ENCODE data around the gene AASDH. TPM values are rescaled to one million over a fixed set of nuclear protein-coding genes. Genes with fewer than 3 reads are reported as not detected.
"Not testable (repeated sequence)": the region's sequence is repeated elsewhere in the genome, so short reads cannot be mapped to it uniquely, and the experiment has no call there.

AASDH gene
- total RNA-seq, 4 donors from 2014 or later, result 15.0 to 23.8 (median 19.4) TPM

DNA sequence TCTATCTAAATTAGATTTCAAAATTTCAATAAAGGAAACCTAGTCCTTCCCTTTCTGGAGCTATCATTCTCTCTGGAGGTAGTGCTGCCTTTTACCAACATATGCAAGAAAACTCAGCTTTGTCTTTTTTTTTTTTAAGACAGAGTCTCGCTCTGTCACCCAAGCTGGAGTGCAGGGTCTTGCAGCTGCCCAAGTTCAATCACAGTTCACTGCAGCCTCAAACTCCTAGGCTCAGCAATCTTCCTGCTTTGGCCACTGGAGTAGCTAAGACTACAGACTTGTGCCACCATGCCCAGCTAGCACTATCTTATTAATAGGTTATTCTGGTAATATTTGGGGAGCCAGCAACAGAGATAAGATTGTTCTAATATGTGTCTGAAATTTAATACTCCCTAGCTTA is 12.3 kb downstream of the AASDH start:
- Histone ChIP-seq H3K27me3 (no peaks in the 10 kb centered on the region), H3K27ac (no peak overlapping the region), H3K4me3 (replicated peaks in 1 of 3) (no peak overlapping the region), H3K9me3 (no peaks in the 10 kb centered on the region), H3K36me3 (peaks cover 0 to 9% of the 10 kb centered on the region in 2 donors), H3K4me1 (no peaks in the 10 kb centered on the region)
- no peak for DNase-seq
- 88 to 97% methylated on average over 1 of the region's 1 CpG for WGBS, 2 donors
- intact Hi-C loops (cut with DNase I), result no loop called here
- TF ChIP-seq POLR2A (IDR thresholded peaks at IDR 0.05) (no peak), CTCF (IDR thresholded peaks at IDR 0.05) (no peak)

GRCh38 chr4:56372774-56373173 is 14.5 kb downstream of the AASDH start:
- no peaks in the 10 kb centered on the region for H3K9me3 ChIP-seq
- H3K36me3 ChIP-seq, result peaks cover 0 to 9% of the 10 kb centered on the region in 2 donors
- H3K4me1 ChIP-seq, result no peaks in the 10 kb centered on the region
- no peak overlapping the region for H3K4me3 ChIP-seq (replicated peaks in 1 of 3)
- no peaks in the 10 kb centered on the region for H3K27me3 ChIP-seq
- WGBS, 2 donors, result 0 to 2% methylated on average over 1 of the region's 1 CpG
- intact Hi-C loops (cut with DNase I), result no loop called here
- DNase-seq, result no peak
- H3K27ac ChIP-seq, result no peak overlapping the region
- TF ChIP-seq POLR2A (IDR thresholded peaks at IDR 0.05), result no peak
- TF ChIP-seq CTCF (IDR thresholded peaks at IDR 0.05), result no peak

DNA sequence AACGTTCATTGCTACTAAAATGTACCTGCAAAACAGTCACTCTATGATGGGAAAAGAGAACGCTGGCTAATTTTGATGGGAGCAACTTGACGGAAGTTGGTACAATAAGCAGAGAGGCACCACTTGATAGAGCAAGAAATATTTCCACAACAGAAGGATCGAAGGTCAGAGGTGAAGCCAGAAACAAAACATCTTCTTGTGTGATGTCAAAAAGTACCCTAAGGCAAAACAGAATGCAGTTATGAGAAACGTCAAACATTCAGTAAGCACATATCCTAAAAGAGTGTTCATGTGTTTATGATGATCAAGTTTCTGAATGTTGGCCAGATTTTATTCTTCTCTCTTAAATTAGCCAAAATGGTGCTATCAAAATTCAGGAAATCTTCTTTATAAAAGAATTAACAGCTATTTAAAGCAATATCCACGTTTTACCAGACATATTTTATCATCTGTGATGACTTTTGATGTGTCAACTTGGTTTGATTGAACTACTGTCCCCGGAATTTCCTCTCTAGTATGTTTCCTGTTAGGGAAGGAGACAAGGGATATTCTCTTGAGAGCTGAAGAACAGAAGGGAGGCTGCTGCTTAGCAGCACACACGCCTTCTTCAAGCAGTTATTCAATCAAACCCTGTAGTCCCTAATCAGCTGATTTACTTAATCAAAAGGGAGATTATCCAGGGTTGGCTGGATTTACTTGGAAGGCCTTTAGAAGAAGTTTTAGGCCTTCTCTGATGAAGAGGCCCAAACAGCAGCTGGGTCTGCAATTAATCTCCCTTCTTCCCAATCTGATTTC is 15.7 kb downstream of the AASDH start:
- H3K9me3 ChIP-seq, result no peaks in the 10 kb centered on the region
- intact Hi-C loops (cut with DNase I), result no loop called here
- H3K36me3 ChIP-seq, result peaks cover 0 to 9% of the 10 kb centered on the region in 2 donors
- WGBS, 2 donors, result 69 to 73% methylated on average over 8 of the region's 8 CpGs
- no peak for TF ChIP-seq CTCF (IDR thresholded peaks at IDR 0.05)
- no peak for TF ChIP-seq POLR2A (IDR thresholded peaks at IDR 0.05)
- DNase-seq, result no peak
- H3K4me3 ChIP-seq (replicated peaks in 1 of 3), result no peak overlapping the region
- H3K4me1 ChIP-seq, result no peaks in the 10 kb centered on the region
- no peak overlapping the region for H3K27ac ChIP-seq
- H3K27me3 ChIP-seq, result no peaks in the 10 kb centered on the region

DNA sequence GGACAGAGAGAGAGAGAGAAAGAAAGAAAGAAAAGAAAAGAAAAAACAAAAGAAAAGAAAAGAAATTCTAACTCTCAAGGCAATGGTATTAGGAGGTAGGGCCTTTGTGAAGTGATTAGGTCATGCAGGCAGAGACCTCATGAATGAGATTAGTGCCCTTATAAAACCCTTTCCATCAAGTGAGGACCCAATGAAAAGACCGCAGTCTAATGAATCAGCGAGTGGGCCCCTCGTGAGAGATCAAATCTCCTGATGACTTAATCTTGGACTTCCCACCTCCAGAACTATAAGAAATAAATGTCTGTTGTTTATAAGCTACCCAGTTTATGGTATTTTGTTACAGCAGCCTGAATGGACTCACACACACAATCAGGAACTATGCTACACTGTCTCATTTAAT is 16.9 kb downstream of the AASDH start:
- no peak for DNase-seq
- H3K4me1 ChIP-seq, result no peaks in the 10 kb centered on the region
- intact Hi-C loops (cut with DNase I), result no loop called here
- H3K36me3 ChIP-seq, result peaks cover 0 to 9% of the 10 kb centered on the region in 2 donors
- H3K4me3 ChIP-seq (replicated peaks in 1 of 3), result no peak overlapping the region
- H3K27ac ChIP-seq, result no peak overlapping the region
- 93 to 99% methylated on average over 3 of the region's 3 CpGs for WGBS, 2 donors
- H3K27me3 ChIP-seq, result no peaks in the 10 kb centered on the region
- no peaks in the 10 kb centered on the region for H3K9me3 ChIP-seq
- TF ChIP-seq POLR2A (IDR thresholded peaks at IDR 0.05) (no peak), CTCF (IDR thresholded peaks at IDR 0.05) (no peak)

GRCh38 chr4:56362981-56363380 is 24.3 kb downstream of the AASDH start:
- 98 to 99% methylated on average over 12 of the region's 12 CpGs for WGBS, 2 donors
- intact Hi-C loops (cut with DNase I); H3K4me3 ChIP-seq (replicated peaks in 1 of 3); H3K36me3 ChIP-seq; H3K4me1 ChIP-seq; H3K27ac ChIP-seq; H3K9me3 ChIP-seq; H3K27me3 ChIP-seq; DNase-seq: not testable (repeated sequence)
